GM18951 (cell line): Measurements from ENCODE around the gene PACSIN3.

Experiments
- POLR2A ChIP-seq: IDR thresholded peaks from 4 replicates; pipeline ENCODE4 v1.6.1; 2011; ENCODE audit warnings: mild to moderate bottlenecking; ENCODE audit not compliant: insufficient read length, insufficient read depth; ENCODE audit errors: extremely low read depth
- in situ Hi-C: fragments of 300-500 bp; cut with MboI; formaldehyde crosslinking; loops from one replicate; pipeline ENCODE4 v1.12.0; 2022; ENCODE audit warnings: low sequenced_read_pairs, mixed read lengths, inconsistent platforms; ENCODE audit not compliant: unreplicated experiment

Gene PACSIN3

GRCh38 chr11:47162426-47162825 lies 23.8 kb downstream of the PACSIN3 start:
- in situ Hi-C loops, result no loop called here
- TF ChIP-seq POLR2A, result no peak

- in situ Hi-C loops, result no loop called here
- no peak for TF ChIP-seq POLR2A
These were observed 24.3 kb downstream of the PACSIN3 start for GRCh38 chr11:47161890-47162289.

- TF ChIP-seq POLR2A, result no peak
- in situ Hi-C loops, result no loop called here
These were observed 24.9 kb downstream of the PACSIN3 start for GRCh38 chr11:47161134-47161854.

- TF ChIP-seq POLR2A, result no peak
- in situ Hi-C loops, result no loop called here
These were observed 25.5 kb downstream of the PACSIN3 start for GRCh38 chr11:47160753-47161133.

GRCh38 chr11:47158242-47158641 lies 28.0 kb downstream of the PACSIN3 start:
- no peak for TF ChIP-seq POLR2A
- in situ Hi-C loops, result loop anchor here (10.0 kb wide), 2 partner anchors 243 to 273 kb away; partner anchors contain the start of gene LRP4

- in situ Hi-C loops, result loop anchor here (10.0 kb wide), 2 partner anchors 243 to 273 kb away; partner anchors contain the start of gene LRP4
These were observed 28.4 kb downstream of the PACSIN3 start for GRCh38 chr11:47157805-47158204.

GRCh38 chr11:47156951-47157350 lies 29.3 kb downstream of the PACSIN3 start:
- in situ Hi-C loops, result loop anchor here (10.0 kb wide), 2 partner anchors 242 to 272 kb away; partner anchors contain the start of gene LRP4
- no peak for TF ChIP-seq POLR2A

More at GRCh38 chr11:47157805-47158204, 28.4 kb downstream of the PACSIN3 start:
- no peak for TF ChIP-seq POLR2A

- TF ChIP-seq POLR2A, result no peak
- in situ Hi-C loops, result loop anchor here (10.0 kb wide), 2 partner anchors 242 to 272 kb away; partner anchors contain the start of gene LRP4
These were observed 29.9 kb downstream of the PACSIN3 start for GRCh38 chr11:47156333-47156732.

GRCh38 chr11:47155879-47156278 lies 30.4 kb downstream of the PACSIN3 start:
- no peak for TF ChIP-seq POLR2A
- in situ Hi-C loops, result loop anchor here (10.0 kb wide), 2 partner anchors 241 to 271 kb away; partner anchors contain the start of gene LRP4

GRCh38 chr11:47154616-47155570 lies 31.3 kb downstream of the PACSIN3 start:
- no peak for TF ChIP-seq POLR2A

GRCh38 chr11:47152953-47153950 lies 33.0 kb downstream of the PACSIN3 start:
- no peak for TF ChIP-seq POLR2A
- in situ Hi-C loops, result loop anchor here (10.0 kb wide), 2 partner anchors 238 to 268 kb away; partner anchors contain the start of gene LRP4

More at GRCh38 chr11:47154616-47155570, 31.3 kb downstream of the PACSIN3 start:
- in situ Hi-C loops, result loop anchor here (10.0 kb wide), 2 partner anchors 240 to 270 kb away; partner anchors contain the start of gene LRP4
